IMR-90 (cell line): ENCODE measurements around the gene PPDPF.

ENCODE experiments used
- CTCF ChIP-seq: conservative IDR thresholded peaks from 2 replicates; pipeline ENCODE4 v1.5.1; 2012; ENCODE audit warnings: mild to moderate bottlenecking, low read depth, low read length, improper control_type of control experiment
- POLR2A ChIP-seq: IDR thresholded peaks from 2 replicates; pipeline ENCODE4 v1.6.1; 2012; ENCODE audit warnings: mild to moderate bottlenecking, low read depth, low read length

GRCh38 chr20:63518946-63519667 lies 1.5 kb upstream of the PPDPF start:
- TF ChIP-seq POLR2A (no peak), CTCF (no peak)
